Measurements from ENCODE around the gene PRMT7.
A peak's percentile ranks its signal among the peaks of the same experiment; 100 is the strongest.

PRMT7 gene

GRCh38 chr16:68348639-68349445 lies 38.0 kb downstream of the PRMT7 start:
- DNase-seq, result no peak

- no peak for DNase-seq
Measured at GRCh38 chr16:68349838-68350410, 39.1 kb downstream of the PRMT7 start.

- DNase-seq, result no peak
Measured at GRCh38 chr16:68350813-68351350, 40.1 kb downstream of the PRMT7 start.

- no peak for DNase-seq
Measured at GRCh38 chr16:68351463-68351862, 40.6 kb downstream of the PRMT7 start.

GRCh38 chr16:68351991-68352431 lies 41.2 kb downstream of the PRMT7 start:
- no peak for DNase-seq

GRCh38 chr16:68353366-68353765 lies 42.5 kb downstream of the PRMT7 start:
- no peak for DNase-seq

- no peak for DNase-seq
Measured at GRCh38 chr16:68354816-68355215, 44.0 kb downstream of the PRMT7 start.

GRCh38 chr16:68355447-68356248 lies 44.8 kb downstream of the PRMT7 start:
- DNase-seq, result no peak

GRCh38 chr16:68356249-68356918 lies 45.6 kb downstream of the PRMT7 start:
- peak; percentile 48 for DNase-seq

GRCh38 chr16:68356919-68357286 lies 46.1 kb downstream of the PRMT7 start:
- no peak for DNase-seq

GRCh38 chr16:68357521-68357922 lies 46.7 kb downstream of the PRMT7 start:
- DNase-seq, result no peak

- no peak for DNase-seq
Measured at GRCh38 chr16:68357923-68358322, 47.1 kb downstream of the PRMT7 start.

GRCh38 chr16:68358951-68359350 lies 48.1 kb downstream of the PRMT7 start:
- DNase-seq, result no peak

GRCh38 chr16:68359398-68360191 lies 48.8 kb downstream of the PRMT7 start:
- no peak for DNase-seq

GRCh38 chr16:68360547-68360946 lies 49.7 kb downstream of the PRMT7 start:
- DNase-seq, result no peak

- DNase-seq, result no peak
Measured at GRCh38 chr16:68360956-68361355, 50.1 kb downstream of the PRMT7 start.

- no peak for DNase-seq
Measured at GRCh38 chr16:68361485-68361884, 50.7 kb downstream of the PRMT7 start.

GRCh38 chr16:68362262-68362913 lies 51.6 kb downstream of the PRMT7 start:
- DNase-seq, result no peak

- no peak for DNase-seq
Measured at GRCh38 chr16:68362947-68363657, 52.3 kb downstream of the PRMT7 start.

- DNase-seq, result no peak
Measured at GRCh38 chr16:68363658-68364521, 53.1 kb downstream of the PRMT7 start.

Data from stimulated activated CD4-positive, alpha-beta T cell treated with anti-CD3 and anti-CD28 coated beads, Interleukin-1b, Interleukin-23, amount 100 ng/mL, for 48 hours (primary cell).